Activated naive CD4-positive, alpha-beta T cell treated with anti-CD3 and anti-CD28 coated beads, Interleukin-2, amount 50 U/mL, for 16 hours (primary cell): Measurements from ENCODE around the gene CCDC91.
"Not testable (repeated sequence)": the region's sequence is repeated elsewhere in the genome, so short reads cannot be mapped to it uniquely, and the experiment has no call there.

Experiments used
- DNase-seq: peaks from one replicate; pipeline ENCODE4 v3.0.0-alpha.2; 2020

CCDC91 gene

DNA sequence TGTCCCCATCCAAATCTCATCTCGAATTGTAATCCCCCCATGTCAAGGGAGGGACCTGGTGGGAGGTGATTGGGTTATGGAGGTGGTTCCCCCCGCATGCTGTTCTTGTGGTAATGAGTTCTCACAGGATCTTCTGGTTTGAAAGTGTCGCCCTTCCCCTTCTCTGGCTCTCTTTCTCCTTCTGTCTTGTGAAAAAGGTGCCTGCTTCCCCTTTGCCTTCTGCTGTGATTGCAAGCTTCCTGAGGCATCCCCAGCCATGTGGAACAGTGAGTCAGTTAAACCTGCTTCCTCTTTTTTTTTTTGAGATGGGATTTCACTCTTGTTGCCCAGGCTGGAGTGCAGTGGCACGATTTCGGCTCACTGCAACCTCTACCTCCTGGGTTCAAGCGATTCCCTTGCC lies 104.0 kb downstream of the CCDC91 start:
- DNase-seq: no peak

GRCh38 chr12:28296287-28296686 lies 106.0 kb downstream of the CCDC91 start:
- no peak for DNase-seq

DNA sequence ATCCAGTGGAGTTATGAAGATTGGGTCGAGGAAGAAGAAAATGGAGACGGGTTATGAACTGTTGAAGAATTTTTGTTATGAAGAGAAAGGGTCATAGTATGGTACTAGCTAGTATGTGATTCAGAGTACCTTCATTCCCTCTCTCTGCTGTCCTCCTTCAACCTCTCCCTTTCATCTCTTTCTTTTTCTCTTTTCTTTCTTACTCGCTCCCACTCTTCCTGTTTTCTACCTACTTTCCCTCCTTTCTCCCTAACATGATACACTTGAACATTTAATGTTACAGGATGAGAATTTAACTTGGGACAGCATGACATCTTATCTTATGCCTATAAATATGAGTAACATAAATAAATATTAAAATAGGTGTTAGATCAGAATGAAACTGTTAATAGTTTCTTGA lies 112.9 kb downstream of the CCDC91 start:
- DNase-seq: no peak

- DNase-seq: no peak
Observed at GRCh38 chr12:28306535-28306934, 116.3 kb downstream of the CCDC91 start.

DNA sequence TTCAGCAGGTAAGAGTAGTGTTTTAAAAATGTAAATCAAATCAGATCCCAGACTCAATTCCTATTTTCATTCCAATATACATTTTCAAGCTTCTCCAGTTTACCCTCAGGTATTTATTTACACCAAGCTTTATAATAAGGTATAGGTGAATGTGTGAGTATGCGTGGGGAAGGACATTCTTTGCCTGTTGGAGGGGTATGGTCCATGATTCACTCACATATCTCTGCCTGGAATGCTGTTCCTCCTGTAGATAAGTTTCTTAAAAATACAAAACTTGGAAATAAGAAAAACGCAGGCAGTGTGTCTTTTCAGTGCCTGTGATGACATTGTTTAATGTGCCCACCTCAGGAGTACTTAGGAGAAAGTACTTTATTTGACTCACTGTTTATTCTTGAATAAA lies 118.6 kb downstream of the CCDC91 start:
- no peak for DNase-seq

DNA sequence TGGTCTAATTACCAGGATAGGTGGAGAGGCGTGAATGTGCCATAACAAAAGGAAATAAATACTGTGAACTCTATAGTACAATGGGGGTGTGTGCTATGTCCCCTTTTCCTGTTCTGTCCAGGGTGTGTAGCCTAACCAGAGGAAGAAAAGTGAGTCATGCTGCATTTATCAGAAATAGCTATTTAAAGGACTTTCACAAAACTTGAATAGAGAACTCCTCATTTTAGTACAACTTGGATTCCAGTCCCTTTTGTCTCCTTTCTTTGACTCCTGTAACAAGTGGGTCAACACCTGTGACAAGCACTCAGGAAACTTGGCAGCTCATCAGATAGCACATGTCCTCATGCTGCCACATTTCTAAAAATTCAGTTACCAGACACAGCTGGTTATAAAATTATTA lies 123.4 kb downstream of the CCDC91 start:
- no peak for DNase-seq

DNA sequence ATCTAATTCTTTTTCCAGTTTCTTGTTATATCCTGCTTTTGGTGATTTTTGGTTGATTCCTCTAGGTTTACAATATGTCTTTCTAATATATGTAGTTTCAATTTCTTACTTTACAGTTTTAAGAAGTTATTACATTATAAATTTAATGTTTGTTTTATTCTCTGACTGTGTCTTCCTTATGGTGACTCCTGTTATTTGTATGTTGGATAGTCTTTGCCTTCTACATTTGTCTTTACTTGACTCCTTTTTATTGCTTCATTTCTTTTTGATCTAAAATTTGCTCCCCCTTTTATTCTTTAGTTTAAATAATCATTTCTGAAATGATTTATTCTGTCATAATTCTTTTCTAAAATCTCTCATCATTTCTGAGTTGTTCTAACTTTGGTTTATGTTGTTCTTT lies 125.8 kb downstream of the CCDC91 start:
- DNase-seq: no peak

DNA sequence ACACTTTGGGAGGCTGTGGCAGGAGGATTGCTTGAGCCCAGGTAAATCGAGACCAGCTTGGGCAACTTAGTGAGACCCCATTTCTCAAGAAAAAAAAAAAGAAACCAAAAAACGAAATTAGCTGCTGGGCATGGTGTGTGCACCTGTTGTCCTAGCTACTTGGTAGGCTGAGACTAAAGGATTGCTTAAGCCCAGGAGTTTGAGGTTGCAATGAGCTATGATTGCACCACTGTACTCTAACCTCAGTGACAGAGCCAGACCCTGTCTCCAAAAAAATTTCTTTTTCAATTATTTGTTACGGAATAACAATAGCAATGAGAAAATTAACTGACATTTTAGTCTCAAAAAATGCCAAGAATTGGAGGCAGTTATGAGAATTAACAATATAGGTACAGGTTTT lies 128.0 kb downstream of the CCDC91 start:
- no peak for DNase-seq

GRCh38 chr12:28320353-28320752 lies 130.1 kb downstream of the CCDC91 start:
- no peak for DNase-seq

GRCh38 chr12:28327722-28328121 lies 137.5 kb downstream of the CCDC91 start:
- no peak for DNase-seq

DNA sequence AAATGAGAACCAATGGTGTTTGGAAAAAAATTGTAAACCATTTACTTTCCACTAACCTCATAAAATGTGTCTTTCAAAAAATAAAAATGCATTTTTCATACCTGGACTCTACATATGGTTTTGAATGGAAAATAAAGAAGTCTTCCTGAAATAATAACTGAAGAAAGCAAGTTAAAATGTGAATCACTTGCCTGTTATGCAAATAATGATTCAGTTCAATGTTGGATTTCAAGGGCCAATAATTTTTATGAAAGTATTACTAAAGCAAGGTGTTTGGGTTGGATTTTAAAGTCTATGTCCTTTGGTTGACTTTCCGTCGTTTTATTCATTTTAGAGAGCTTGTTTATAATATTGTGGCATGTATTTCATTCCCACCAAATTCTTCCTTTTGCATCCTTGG lies 138.7 kb downstream of the CCDC91 start:
- no peak for DNase-seq

- not testable (repeated sequence) for DNase-seq
Observed at GRCh38 chr12:28329727-28330126, 139.5 kb downstream of the CCDC91 start.

- not testable (repeated sequence) for DNase-seq
Observed at GRCh38 chr12:28330232-28330631, 140.0 kb downstream of the CCDC91 start.

GRCh38 chr12:28331130-28331529 lies 140.9 kb downstream of the CCDC91 start:
- no peak for DNase-seq

DNA sequence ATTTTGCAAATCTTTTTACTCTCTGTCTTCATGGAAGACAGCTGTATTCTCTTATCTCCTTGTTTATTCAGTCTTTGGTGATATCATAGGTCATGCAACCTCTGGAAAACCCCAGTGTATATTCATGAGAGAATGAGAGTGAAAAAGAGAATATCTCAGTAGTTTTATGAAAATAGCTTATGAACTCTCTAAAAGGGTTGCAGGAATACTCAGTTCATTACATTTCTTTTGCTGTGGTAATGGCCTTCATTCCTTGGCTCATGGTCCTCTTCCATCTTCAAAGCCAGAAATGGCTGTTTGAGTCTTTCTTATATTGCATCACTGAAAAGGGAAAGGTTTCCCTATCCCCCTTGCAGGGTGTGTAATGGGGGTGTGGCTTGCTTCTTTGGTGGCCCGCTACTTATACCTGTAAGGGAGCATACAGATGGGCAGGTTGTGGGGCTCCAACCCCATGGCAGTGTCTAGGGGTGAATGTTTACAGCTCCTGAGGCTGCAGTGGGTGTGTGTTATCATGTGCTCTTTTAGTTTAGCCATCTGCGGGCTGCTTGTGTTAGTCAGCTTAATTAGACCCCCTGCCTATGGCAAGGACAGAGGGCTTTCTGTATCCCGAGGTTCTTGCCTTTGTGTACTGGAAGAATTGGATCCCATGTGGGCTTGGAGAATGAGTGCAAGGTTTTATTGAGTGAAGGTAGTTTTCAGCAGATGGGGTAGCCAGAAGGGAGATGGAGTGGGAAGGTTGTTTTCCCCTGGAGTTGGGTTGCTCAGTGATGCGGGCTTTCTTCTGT lies 150.2 kb downstream of the CCDC91 start:
- DNase-seq: no peak

DNA sequence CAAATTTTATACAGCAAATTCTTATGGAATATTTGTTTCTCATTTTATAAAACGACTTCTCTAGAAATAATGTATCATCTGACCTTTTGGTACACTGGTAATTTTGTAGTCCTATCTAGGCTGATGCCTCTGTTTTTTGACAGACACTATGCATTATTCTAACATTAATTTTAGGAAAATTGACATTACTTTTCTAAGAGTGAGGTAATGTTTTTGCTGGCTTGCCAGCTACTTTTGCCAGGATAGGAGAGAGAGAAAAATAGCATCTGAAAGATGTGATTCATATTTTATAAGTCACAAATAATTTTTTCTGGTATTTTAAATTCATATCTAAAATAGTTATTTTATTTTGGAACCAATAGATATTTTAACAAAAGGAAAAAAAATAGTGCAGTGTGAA lies 153.5 kb downstream of the CCDC91 start:
- no peak for DNase-seq

- DNase-seq: no peak
Observed at GRCh38 chr12:28346567-28346966, 156.3 kb downstream of the CCDC91 start.

DNA sequence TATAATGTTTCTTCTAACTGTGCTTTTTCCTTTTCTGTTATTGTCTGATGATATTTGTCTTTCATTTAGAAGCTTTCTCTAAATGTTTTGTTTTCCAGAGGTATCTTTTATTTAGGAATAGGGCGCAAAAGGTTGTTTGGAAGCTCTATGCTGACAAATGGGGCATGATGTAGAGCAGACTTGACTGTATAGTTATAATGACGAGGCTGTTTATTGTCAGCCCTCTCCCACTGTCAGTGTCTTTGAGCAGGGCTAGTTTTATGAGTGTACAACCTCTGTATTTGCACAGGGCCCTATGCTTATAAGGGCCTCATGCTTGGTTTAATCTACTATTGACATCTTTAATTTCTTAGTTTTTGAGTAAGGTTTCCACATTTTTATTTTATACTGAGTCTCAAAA lies 158.9 kb downstream of the CCDC91 start:
- DNase-seq: no peak

DNA sequence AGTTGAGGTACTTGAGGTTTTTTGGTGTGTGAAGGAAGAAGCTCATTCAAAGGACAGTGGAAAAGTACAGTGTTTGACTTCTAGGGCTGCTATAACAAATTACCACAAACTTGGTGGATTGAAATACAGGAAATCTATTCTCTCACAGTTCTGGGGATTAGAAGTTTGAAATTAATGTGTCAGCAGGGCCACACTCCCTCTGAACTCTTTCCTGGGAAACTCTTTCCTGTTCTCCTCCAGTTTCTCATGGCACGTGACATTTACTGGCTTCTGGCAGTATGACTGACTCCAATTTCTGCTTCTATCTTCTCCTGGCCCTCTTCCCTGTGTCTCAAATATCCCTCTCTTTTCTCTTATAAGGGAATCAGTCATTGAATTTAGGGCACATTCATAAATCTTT lies 160.2 kb downstream of the CCDC91 start:
- no peak for DNase-seq

GRCh38 chr12:28351414-28351813 lies 161.2 kb downstream of the CCDC91 start:
- DNase-seq: no peak

DNA sequence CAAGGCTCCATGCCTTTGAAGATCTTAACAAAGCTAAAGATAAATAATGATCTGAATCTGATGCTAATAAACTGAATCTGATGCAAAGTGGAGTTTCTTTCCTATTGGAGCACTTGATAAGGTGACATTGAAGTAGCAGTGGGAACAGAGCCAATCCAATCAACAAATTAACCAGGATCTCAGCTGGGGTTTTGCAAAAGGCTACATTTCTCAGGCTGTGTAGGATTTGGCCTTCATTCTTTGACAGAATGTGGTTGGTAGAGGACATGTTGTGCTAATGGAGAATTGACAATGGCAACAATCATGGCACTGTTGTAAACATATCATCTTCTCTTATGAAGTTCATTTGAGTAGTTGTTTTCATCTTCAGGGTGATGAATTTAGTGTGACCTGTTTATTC lies 164.9 kb downstream of the CCDC91 start:
- no peak for DNase-seq

- no peak for DNase-seq
Observed at GRCh38 chr12:28360253-28360652, 170.0 kb downstream of the CCDC91 start.

DNA sequence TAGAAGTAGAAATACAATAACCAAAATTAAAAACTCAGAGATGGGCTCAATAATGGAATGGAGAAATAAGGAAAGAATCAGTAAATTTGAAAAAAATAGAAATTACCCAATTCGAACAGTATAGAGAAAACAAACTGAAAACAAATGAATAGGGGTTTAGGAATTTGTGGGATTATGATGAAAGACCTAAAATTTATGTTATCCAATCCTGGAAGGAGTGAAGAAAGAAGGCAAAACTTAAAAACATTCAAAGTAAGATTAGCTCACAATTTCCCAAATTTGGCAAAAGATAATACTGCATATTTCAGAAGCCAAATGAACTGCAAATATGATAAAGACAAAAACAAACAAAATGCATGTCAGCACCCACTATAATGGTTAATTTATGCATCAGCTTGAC lies 177.1 kb downstream of the CCDC91 start:
- no peak for DNase-seq

- no peak for DNase-seq
Observed at GRCh38 chr12:28367993-28368392, 177.7 kb downstream of the CCDC91 start.

DNA sequence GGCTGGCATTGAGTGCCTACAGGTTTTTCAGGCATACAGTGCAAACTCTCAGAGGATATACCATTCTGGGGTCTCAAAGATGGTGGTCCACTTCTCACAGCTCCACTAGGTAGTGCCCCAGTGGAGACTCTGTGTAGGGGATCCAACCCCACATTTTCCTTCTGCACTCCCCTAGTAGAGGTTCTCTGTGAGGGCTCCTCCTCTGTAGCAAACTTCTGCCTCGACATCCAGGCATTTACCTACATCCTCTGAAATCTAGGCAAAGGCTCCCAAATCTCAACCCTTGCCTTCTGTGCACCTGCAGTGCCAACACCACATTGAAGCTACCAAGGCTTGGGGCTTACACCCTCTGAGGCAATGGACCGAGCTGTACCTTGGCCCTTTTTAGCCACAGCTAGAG lies 179.2 kb downstream of the CCDC91 start:
- DNase-seq: no peak
